ENCODE data around the gene LONP2.

Gene LONP2

GRCh38 chr16:48271728-48272127 lies 27.6 kb downstream of the LONP2 start:
- no peaks in the 10 kb centered on the region for H3K27me3 ChIP-seq (replicated peaks; ENCODE audit: control insufficient read depth, insufficient read depth, low read length)
- H3K36me3 ChIP-seq (ENCODE audit: control insufficient read depth, insufficient read depth, low read length, severe bottlenecking): peaks cover 47% of the 10 kb centered on the region
- no peak overlapping the region for H3K9ac ChIP-seq (ENCODE audit: low read length)
- no peaks in the 10 kb centered on the region for H3K9me3 ChIP-seq (ENCODE audit: control insufficient read depth, low read length)
- H3K4me1 ChIP-seq (ENCODE audit: control insufficient read depth, insufficient read depth, low read length): no peaks in the 10 kb centered on the region
- peak; percentile 52 for DNase-seq (ENCODE audit: low read depth)
- no peak overlapping the region for H3K4me3 ChIP-seq (ENCODE audit: low read length)

GRCh38 chr16:48272837-48273421 lies 28.8 kb downstream of the LONP2 start:
- no peaks in the 10 kb centered on the region for H3K27me3 ChIP-seq (replicated peaks; ENCODE audit: control insufficient read depth, insufficient read depth, low read length)
- peaks cover 50% of the 10 kb centered on the region for H3K36me3 ChIP-seq (ENCODE audit: control insufficient read depth, insufficient read depth, low read length, severe bottlenecking)
- DNase-seq (ENCODE audit: low read depth): no peak
- H3K9ac ChIP-seq (ENCODE audit: low read length): no peak overlapping the region
- no peak overlapping the region for H3K4me3 ChIP-seq (ENCODE audit: low read length)
- H3K9me3 ChIP-seq (ENCODE audit: control insufficient read depth, low read length): no peaks in the 10 kb centered on the region
- H3K4me1 ChIP-seq (ENCODE audit: control insufficient read depth, insufficient read depth, low read length): no peaks in the 10 kb centered on the region

GRCh38 chr16:48274476-48274875 lies 30.4 kb downstream of the LONP2 start:
- Histone ChIP-seq H3K4me3 (ENCODE audit: low read length) (no peak overlapping the region), H3K4me1 (ENCODE audit: control insufficient read depth, insufficient read depth, low read length) (peaks cover 4% of the 10 kb centered on the region), H3K9ac (ENCODE audit: low read length) (no peak overlapping the region), H3K27me3 (replicated peaks; ENCODE audit: control insufficient read depth, insufficient read depth, low read length) (no peaks in the 10 kb centered on the region), H3K9me3 (ENCODE audit: control insufficient read depth, low read length) (no peaks in the 10 kb centered on the region), H3K36me3 (ENCODE audit: control insufficient read depth, insufficient read depth, low read length, severe bottlenecking) (peaks cover 52% of the 10 kb centered on the region)
- no peak for DNase-seq (ENCODE audit: low read depth)

- Histone ChIP-seq H3K9ac (ENCODE audit: low read length) (no peak overlapping the region), H3K4me3 (ENCODE audit: low read length) (no peak overlapping the region), H3K27me3 (replicated peaks; ENCODE audit: control insufficient read depth, insufficient read depth, low read length) (no peaks in the 10 kb centered on the region), H3K4me1 (ENCODE audit: control insufficient read depth, insufficient read depth, low read length) (peaks cover 4% of the 10 kb centered on the region), H3K36me3 (ENCODE audit: control insufficient read depth, insufficient read depth, low read length, severe bottlenecking) (peaks cover 43% of the 10 kb centered on the region), H3K9me3 (ENCODE audit: control insufficient read depth, low read length) (no peaks in the 10 kb centered on the region)
- no peak for DNase-seq (ENCODE audit: low read depth)
Observed at GRCh38 chr16:48276102-48276501, 32.0 kb downstream of the LONP2 start.

- H3K9me3 ChIP-seq (ENCODE audit: control insufficient read depth, low read length): no peaks in the 10 kb centered on the region
- no peak for DNase-seq (ENCODE audit: low read depth)
- peaks cover 40% of the 10 kb centered on the region for H3K36me3 ChIP-seq (ENCODE audit: control insufficient read depth, insufficient read depth, low read length, severe bottlenecking)
- peaks cover 7% of the 10 kb centered on the region for H3K4me1 ChIP-seq (ENCODE audit: control insufficient read depth, insufficient read depth, low read length)
- no peak overlapping the region for H3K4me3 ChIP-seq (ENCODE audit: low read length)
- no peak overlapping the region for H3K9ac ChIP-seq (ENCODE audit: low read length)
- H3K27me3 ChIP-seq (replicated peaks; ENCODE audit: control insufficient read depth, insufficient read depth, low read length): no peaks in the 10 kb centered on the region
Observed at GRCh38 chr16:48277158-48277557, 33.1 kb downstream of the LONP2 start.

- Histone ChIP-seq H3K27me3 (replicated peaks; ENCODE audit: control insufficient read depth, insufficient read depth, low read length) (no peaks in the 10 kb centered on the region), H3K9ac (ENCODE audit: low read length) (no peak overlapping the region), H3K4me1 (ENCODE audit: control insufficient read depth, insufficient read depth, low read length) (peaks cover 20% of the 10 kb centered on the region), H3K9me3 (ENCODE audit: control insufficient read depth, low read length) (no peaks in the 10 kb centered on the region), H3K36me3 (ENCODE audit: control insufficient read depth, insufficient read depth, low read length, severe bottlenecking) (peaks cover 34% of the 10 kb centered on the region), H3K4me3 (ENCODE audit: low read length) (no peak overlapping the region)
- DNase-seq (ENCODE audit: low read depth): no peak
Observed at GRCh38 chr16:48279199-48279598, 35.1 kb downstream of the LONP2 start.

- peaks cover 20% of the 10 kb centered on the region for H3K4me1 ChIP-seq (ENCODE audit: control insufficient read depth, insufficient read depth, low read length)
- no peak for DNase-seq (ENCODE audit: low read depth)
Observed at GRCh38 chr16:48280546-48280945, 36.4 kb downstream of the LONP2 start.

GRCh38 chr16:48282636-48283263 lies 38.6 kb downstream of the LONP2 start:
- DNase-seq (ENCODE audit: low read depth): no peak
- Histone ChIP-seq H3K36me3 (ENCODE audit: control insufficient read depth, insufficient read depth, low read length, severe bottlenecking) (peaks cover 43% of the 10 kb centered on the region), H3K4me3 (ENCODE audit: low read length) (peak overlapping the region; percentile 43), H3K9me3 (ENCODE audit: control insufficient read depth, low read length) (peaks cover 10% of the 10 kb centered on the region), H3K9ac (ENCODE audit: low read length) (peak overlapping the region; percentile 28), H3K4me1 (ENCODE audit: control insufficient read depth, insufficient read depth, low read length) (peaks cover 20% of the 10 kb centered on the region), H3K27me3 (replicated peaks; ENCODE audit: control insufficient read depth, insufficient read depth, low read length) (no peaks in the 10 kb centered on the region)

More at GRCh38 chr16:48280546-48280945, 36.4 kb downstream of the LONP2 start:
- H3K27me3 ChIP-seq (replicated peaks; ENCODE audit: control insufficient read depth, insufficient read depth, low read length): no peaks in the 10 kb centered on the region
- no peaks in the 10 kb centered on the region for H3K9me3 ChIP-seq (ENCODE audit: control insufficient read depth, low read length)
- no peak overlapping the region for H3K4me3 ChIP-seq (ENCODE audit: low read length)
- no peak overlapping the region for H3K9ac ChIP-seq (ENCODE audit: low read length)
- peaks cover 35% of the 10 kb centered on the region for H3K36me3 ChIP-seq (ENCODE audit: control insufficient read depth, insufficient read depth, low read length, severe bottlenecking)

- no peak for DNase-seq (ENCODE audit: low read depth)
- H3K27me3 ChIP-seq (replicated peaks; ENCODE audit: control insufficient read depth, insufficient read depth, low read length): no peaks in the 10 kb centered on the region
- H3K4me3 ChIP-seq (ENCODE audit: low read length): no peak overlapping the region
- H3K9me3 ChIP-seq (ENCODE audit: control insufficient read depth, low read length): peaks cover 10% of the 10 kb centered on the region
- H3K4me1 ChIP-seq (ENCODE audit: control insufficient read depth, insufficient read depth, low read length): peaks cover 16% of the 10 kb centered on the region
- H3K36me3 ChIP-seq (ENCODE audit: control insufficient read depth, insufficient read depth, low read length, severe bottlenecking): peaks cover 53% of the 10 kb centered on the region
- H3K9ac ChIP-seq (ENCODE audit: low read length): no peak overlapping the region
Observed at GRCh38 chr16:48284772-48285409, 40.8 kb downstream of the LONP2 start.

GRCh38 chr16:48287239-48287638 lies 43.1 kb downstream of the LONP2 start:
- Histone ChIP-seq H3K27me3 (replicated peaks; ENCODE audit: control insufficient read depth, insufficient read depth, low read length) (no peaks in the 10 kb centered on the region), H3K9me3 (ENCODE audit: control insufficient read depth, low read length) (peaks cover 10% of the 10 kb centered on the region), H3K36me3 (ENCODE audit: control insufficient read depth, insufficient read depth, low read length, severe bottlenecking) (peaks cover 67% of the 10 kb centered on the region), H3K4me1 (ENCODE audit: control insufficient read depth, insufficient read depth, low read length) (peaks cover 12% of the 10 kb centered on the region), H3K4me3 (ENCODE audit: low read length) (no peak overlapping the region), H3K9ac (ENCODE audit: low read length) (no peak overlapping the region)
- DNase-seq (ENCODE audit: low read depth): no peak

- H3K27me3 ChIP-seq (replicated peaks; ENCODE audit: control insufficient read depth, insufficient read depth, low read length): no peaks in the 10 kb centered on the region
- H3K9ac ChIP-seq (ENCODE audit: low read length): no peak overlapping the region
- no peak overlapping the region for H3K4me3 ChIP-seq (ENCODE audit: low read length)
- H3K36me3 ChIP-seq (ENCODE audit: control insufficient read depth, insufficient read depth, low read length, severe bottlenecking): peaks cover 58% of the 10 kb centered on the region
- no peaks in the 10 kb centered on the region for H3K4me1 ChIP-seq (ENCODE audit: control insufficient read depth, insufficient read depth, low read length)
- H3K9me3 ChIP-seq (ENCODE audit: control insufficient read depth, low read length): peaks cover 10% of the 10 kb centered on the region
- no peak for DNase-seq (ENCODE audit: low read depth)
Observed at GRCh38 chr16:48291303-48291702, 47.2 kb downstream of the LONP2 start.

All from adipocyte (in vitro differentiated cells).